Heart left ventricle (tissue), 16 donors: ENCODE measurements around the gene PDZD7. TPM values are rescaled to one million over a fixed set of nuclear protein-coding genes. Genes with fewer than 3 reads are reported as not detected.
A peak's percentile ranks its signal among the peaks of the same experiment; 100 is the strongest.

ENCODE experiments used
- ATAC-seq, 4 donors: fragments of 200-7000 bp; cut with Tn5 transposase; one replicate each; pipeline ENCODE4 v1.9.1; 2020 to 2022; ENCODE audit warnings: moderate library complexity in 4 of 4, mild to moderate bottlenecking in 3 of 4, moderate number of reproducible peaks in 1 of 4
- DNase-seq, 5 donors: peaks; one replicate each; pipeline ENCODE4 v3.0.0-alpha.2; 2020
- H3K27ac ChIP-seq, 12 donors: fragments of 200-600 bp; sonication (generic) in 4 of 12; one replicate each; pipeline versions ENCODE4 v1.5.0 to v1.8.0; 2016 to 2022; ENCODE audit warnings: mild to moderate bottlenecking in 2 of 12
- H3K27me3 ChIP-seq, 9 donors: fragments of 200-600 bp; sonication (generic) in 2 of 9; one replicate each; pipeline versions ENCODE4 v1.5.1 to v1.8.0; 2016 to 2022; ENCODE audit warnings: mild to moderate bottlenecking in 3 of 9
- H3K36me3 ChIP-seq, 9 donors: fragments of 200-600 bp; sonication (generic) in 2 of 9; one replicate each; pipeline versions ENCODE4 v1.5.0 to v1.8.0; 2018 to 2022; ENCODE audit warnings: mild to moderate bottlenecking in 2 of 9
- H3K4me1 ChIP-seq, 12 donors: fragments of 200-600 bp; sonication (generic) in 4 of 12; one replicate each; pipeline versions ENCODE4 v1.5.0 to v1.8.0; 2016 to 2022; ENCODE audit warnings: mild to moderate bottlenecking in 3 of 12
- H3K4me3 ChIP-seq, 12 donors: fragments of 200-600 bp; sonication (generic) in 4 of 12; one replicate each; pipeline versions ENCODE4 v1.5.0 to v1.8.0; 2017 to 2022; ENCODE audit warnings: mild to moderate bottlenecking in 9 of 12, moderate library complexity in 4 of 12
- H3K9me3 ChIP-seq, 12 donors: fragments of 200-600 bp; sonication (generic) in 4 of 12; one replicate each; pipeline versions ENCODE4 v1.5.0 to v1.8.0; 2016 to 2022; ENCODE audit warnings: mild to moderate bottlenecking in 1 of 12
- POLR2A ChIP-seq, 2 donors: fragments of 450-650 bp; IDR thresholded peaks; one replicate each; pipeline ENCODE4 v1.6.1; 2017; ENCODE audit warnings: antibody characterized with exemption in 2 of 2, mild to moderate bottlenecking in 2 of 2, moderate library complexity in 2 of 2
- WGBS, 4 donors: extraction: QIAGEN DNeasy Blood & Tissue Kit in 2 of 4; methylation state at CpG; one replicate each; pipeline versions ENCODE4 v1.1.5 to v1.1.7; 2013 to 2018; 5-methylcytosine and 5-hydroxymethylcytosine counted together
- intact Hi-C, 10 donors: fragments of 100-400 bp; cut with DNase I; formaldehyde crosslinking; loops; one replicate each; pipeline versions ENCODE4 v1.11.1 to v1.14.2; 2022
- polyA plus RNA-seq, 2 donors: library from polyadenylated mRNA; stranded (reverse); fragments of 200-250 nt; gene quantifications; one replicate each; pipeline ENCODE4 v1.2.3, GENCODE V29; 2013
- total RNA-seq, 9 donors: library from RNA; depleted of rRNA in 2 of 9; stranded (reverse); fragments of >200 nt in 2 of 9; fragmentation: NEBNext Ultra II Directional in 3 of 9; extraction: Animal tissue kit (Norgen Biotek cat#: 25700) in 3 of 9; gene quantifications; one replicate each; pipeline versions ENCODE4 v1.1.0 to v1.2.4, GENCODE V29; 2016 to 2023
- TF ChIP-seq, protein P1 (sequence below), 12 donors: fragments of 200-600 bp; sonication (generic) in 4 of 12; IDR thresholded peaks; one replicate each; pipeline versions ENCODE4 v1.5.0 to v1.8.0; 2018 to 2022; ENCODE audit warnings: antibody characterized with exemption in 12 of 12, mild to moderate bottlenecking in 5 of 12
- donor health status: ischemic (EF 13 %, LVEDD 7.1; RV severe dilation, severe dysfunction).
- donor health status: healthy with polysubstance abuse.
- donor health status: DM: no; HTN: yes; CAD: no.
- donor health status: DM: no; HTN: no; CAD: no.
- donor health status: ischemic (EF 25% LVEDD 6.9; RV normal size, moderate dysfunction).
- donor health status: ischemic (EF 25% LVEDD 5.7; RV mildly dilated, moderate dysfunction).
- donor health status: healthy.
- donor health status: DM: yes; HTN: yes; CAD: no.
- donor health status: ischemic (EF 35%, LVEDD 5.7; RV mildly dilated, moderate dysfunction).
- donor health status: nonischemic (EF 11% LVEDD 7.7; RV severe dilation, severe dysfunction).
- donor health status: DM: yes; HTN: yes; CAD: no.
- donor health status: PGD.
- donor health status: ischemic (EF 29% LVEDD 5.4; RV normal size, mild dysfunction).
- donor health status: nonischemic (EF 23%, LVEDD 6.1; RV moderate dilation, normal function).

PDZD7 gene
- total and polyA plus RNA-seq, 11 donors, result 0.09 to 0.97 (median 0.30) TPM; not detected in 1

DNA sequence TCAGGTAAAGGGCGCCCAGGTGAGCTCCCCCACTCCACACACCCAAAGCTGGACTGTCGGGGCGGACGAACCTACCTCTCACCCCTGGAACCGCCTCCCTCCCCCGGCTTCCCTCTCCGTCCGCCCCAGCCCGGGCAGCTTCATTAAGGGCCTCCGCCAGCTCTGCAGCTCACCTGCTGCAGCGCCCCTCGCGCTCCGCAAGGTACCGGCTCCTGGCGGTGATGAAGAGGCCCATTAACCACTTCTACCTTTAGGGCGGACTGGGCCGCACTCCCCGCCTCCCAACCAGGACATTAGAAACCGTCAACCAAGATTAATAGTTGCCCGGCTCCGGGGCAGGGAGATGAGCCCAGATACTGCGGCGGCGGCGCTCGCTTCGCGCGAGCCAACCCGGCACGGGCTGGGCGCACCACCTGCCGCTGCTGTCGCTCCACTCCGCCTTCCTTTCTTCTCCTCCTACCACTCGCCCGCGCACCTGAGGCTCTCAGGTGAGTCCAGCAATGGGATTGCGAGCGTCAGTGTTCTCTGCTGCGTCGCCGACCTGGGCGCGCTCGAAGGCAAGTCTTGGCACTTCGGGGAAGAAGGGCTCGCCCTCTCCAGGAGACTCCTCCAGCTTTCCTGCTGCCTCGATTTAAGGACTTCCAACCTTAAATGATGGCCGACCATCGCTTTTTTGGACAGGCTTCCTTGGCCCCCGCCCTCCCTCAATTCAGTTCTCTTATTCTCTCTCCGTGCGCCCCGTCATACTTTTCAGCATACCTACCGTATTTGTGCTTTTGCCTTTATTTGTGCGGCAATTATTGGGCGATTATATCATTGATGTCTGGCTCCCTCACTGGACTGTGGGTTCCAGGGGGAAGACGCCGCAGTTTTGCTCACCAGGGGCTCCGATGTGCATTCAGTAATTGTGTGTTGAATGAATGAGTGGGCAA lies 17.3 kb upstream of the PDZD7 start:
- 12 to 19% (median 16%) methylated on average over 51 to 62 of the region's 62 CpGs for WGBS, 4 donors
- no peak overlapping the region for H3K27ac ChIP-seq
- TF ChIP-seq POLR2A (IDR thresholded peaks at IDR 0.05), result no peak
- TF ChIP-seq, protein P1, sequence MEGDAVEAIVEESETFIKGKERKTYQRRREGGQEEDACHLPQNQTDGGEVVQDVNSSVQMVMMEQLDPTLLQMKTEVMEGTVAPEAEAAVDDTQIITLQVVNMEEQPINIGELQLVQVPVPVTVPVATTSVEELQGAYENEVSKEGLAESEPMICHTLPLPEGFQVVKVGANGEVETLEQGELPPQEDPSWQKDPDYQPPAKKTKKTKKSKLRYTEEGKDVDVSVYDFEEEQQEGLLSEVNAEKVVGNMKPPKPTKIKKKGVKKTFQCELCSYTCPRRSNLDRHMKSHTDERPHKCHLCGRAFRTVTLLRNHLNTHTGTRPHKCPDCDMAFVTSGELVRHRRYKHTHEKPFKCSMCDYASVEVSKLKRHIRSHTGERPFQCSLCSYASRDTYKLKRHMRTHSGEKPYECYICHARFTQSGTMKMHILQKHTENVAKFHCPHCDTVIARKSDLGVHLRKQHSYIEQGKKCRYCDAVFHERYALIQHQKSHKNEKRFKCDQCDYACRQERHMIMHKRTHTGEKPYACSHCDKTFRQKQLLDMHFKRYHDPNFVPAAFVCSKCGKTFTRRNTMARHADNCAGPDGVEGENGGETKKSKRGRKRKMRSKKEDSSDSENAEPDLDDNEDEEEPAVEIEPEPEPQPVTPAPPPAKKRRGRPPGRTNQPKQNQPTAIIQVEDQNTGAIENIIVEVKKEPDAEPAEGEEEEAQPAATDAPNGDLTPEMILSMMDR (IDR thresholded peaks at IDR 0.05), result no peak
- intact Hi-C loops, result loop anchor here in 1 of 10 donors (5.0 kb wide), 1 partner anchor 94 kb away; no protein-coding TSS in a partner anchor
- no peaks in the 10 kb centered on the region for H3K9me3 ChIP-seq
- no peak for ATAC-seq
- peak in 2 of 5 donors; percentile 6 to 21 for DNase-seq
- H3K27me3 ChIP-seq, result peaks cover 27 to 57% (median 47%) of the 10 kb centered on the region in 9 donors
- H3K4me3 ChIP-seq, result no peak overlapping the region
- peaks cover 0 to 22% (median 9%) of the 10 kb centered on the region in 12 donors for H3K4me1 ChIP-seq
- no peaks in the 10 kb centered on the region for H3K36me3 ChIP-seq

DNA sequence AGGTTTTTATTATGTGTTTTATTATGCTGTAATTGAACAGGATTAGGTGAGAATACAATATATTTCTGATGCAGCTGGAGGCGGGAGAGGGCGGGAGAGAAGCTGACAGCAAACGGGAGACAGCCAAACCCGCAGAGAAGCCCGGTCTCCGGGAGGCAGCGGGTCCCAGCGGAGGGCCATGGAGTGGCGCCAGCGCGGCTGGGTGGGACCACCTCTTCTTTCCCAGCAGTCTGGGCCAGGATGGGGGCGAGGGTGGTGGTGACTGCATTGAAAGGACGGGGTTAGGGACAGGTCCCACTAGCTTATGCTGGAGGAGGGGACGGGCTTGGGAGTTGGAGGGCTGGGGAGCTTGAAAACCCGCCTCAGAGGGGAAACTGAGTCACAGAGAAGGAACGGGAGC lies 16.3 kb upstream of the PDZD7 start:
- WGBS, 4 donors, result 12 to 16% (median 13%) methylated on average over 16 of the region's 16 CpGs
- H3K36me3 ChIP-seq, result no peaks in the 10 kb centered on the region

DNA sequence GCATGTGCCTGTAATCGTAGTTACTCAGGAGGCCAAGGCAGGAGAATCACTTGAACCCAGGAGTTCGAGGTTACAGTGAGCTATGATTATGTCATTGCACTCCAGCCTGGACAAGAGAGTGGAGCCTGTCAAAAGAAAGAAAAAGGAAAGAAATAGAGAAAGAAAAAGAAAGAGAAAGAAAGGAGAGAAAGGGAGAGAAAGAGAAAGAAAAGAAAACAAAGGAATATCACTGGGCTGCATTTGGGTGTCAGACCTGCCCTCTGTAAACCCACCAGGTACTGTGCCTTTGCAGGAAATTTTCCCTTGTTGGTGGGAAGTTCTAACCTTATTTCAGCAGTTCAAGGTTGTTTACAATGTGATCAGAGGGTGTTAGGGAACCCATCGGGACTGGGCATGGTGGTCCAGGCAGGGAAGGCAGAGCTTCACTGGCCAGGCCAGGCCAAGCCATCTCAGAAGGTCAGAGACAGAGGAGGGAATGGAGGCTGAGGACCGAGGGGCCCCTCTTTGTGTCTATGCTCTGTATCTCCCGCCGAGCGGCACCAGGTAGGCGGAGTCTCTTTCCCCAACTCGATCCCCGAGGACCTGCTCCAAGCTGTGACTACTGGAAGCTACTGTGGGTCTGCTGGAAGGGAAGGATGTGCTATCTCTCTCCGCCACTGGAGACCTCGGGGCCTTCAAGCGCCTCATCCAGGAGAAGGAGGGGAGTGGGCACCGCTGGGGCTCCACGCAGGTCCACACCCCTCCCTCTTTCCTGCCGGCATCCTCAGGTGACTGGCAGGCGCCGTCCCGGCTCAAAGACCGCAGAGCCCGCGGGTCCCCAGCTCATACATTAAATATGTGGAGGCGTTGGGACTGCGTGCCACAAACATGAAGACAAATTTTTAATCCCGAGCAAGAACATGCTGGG lies 15.7 kb upstream of the PDZD7 start:
- Histone ChIP-seq H3K9me3 (no peaks in the 10 kb centered on the region), H3K27me3 (peaks cover 27 to 53% (median 47%) of the 10 kb centered on the region in 9 donors), H3K36me3 (no peaks in the 10 kb centered on the region), H3K27ac (no peak overlapping the region), H3K4me1 (peaks cover 0 to 35% (median 18%) of the 10 kb centered on the region in 12 donors), H3K4me3 (no peak overlapping the region)
- intact Hi-C loops, result loop anchor here in 1 of 10 donors (5.0 kb wide), 1 partner anchor 96 kb away; no protein-coding TSS in a partner anchor
- peak in 2 of 5 donors; percentile 13 to 38 for DNase-seq
- whole genome bisulfite sequencing, 4 donors, result 22 to 24% (median 23%) methylated on average over 24 to 25 of the region's 25 CpGs
- TF ChIP-seq, protein P1 (IDR thresholded peaks at IDR 0.05), result no peak
- no peak for TF ChIP-seq POLR2A (IDR thresholded peaks at IDR 0.05)
- ATAC-seq, result no peak

More for the DNA sequence above, 16.3 kb upstream of the PDZD7 start:
- DNase-seq, result peak in 2 of 5 donors; percentile 20 to 50
- Histone ChIP-seq H3K27me3 (peaks cover 27 to 56% (median 47%) of the 10 kb centered on the region in 9 donors), H3K4me1 (peaks cover 0 to 29% (median 14%) of the 10 kb centered on the region in 12 donors), H3K9me3 (no peaks in the 10 kb centered on the region), H3K27ac (no peak overlapping the region), H3K4me3 (no peak overlapping the region)
- TF ChIP-seq, protein P1 (IDR thresholded peaks at IDR 0.05), result no peak
- no peak for TF ChIP-seq POLR2A (IDR thresholded peaks at IDR 0.05)
- intact Hi-C loops, result loop anchor here in 1 of 10 donors (5.0 kb wide), 1 partner anchor 95 kb away; no protein-coding TSS in a partner anchor
- no peak for ATAC-seq
